Cardiac muscle cell (in vitro differentiated cells and primary cell): ENCODE measurements around the gene PHF2. TPM values are rescaled to one million over a fixed set of nuclear protein-coding genes. Genes with fewer than 3 reads are reported as not detected.
A peak's percentile ranks its signal among the peaks of the same experiment; 100 is the strongest.

Experiments used
- DNase-seq, 2 donors: peaks; one replicate each; pipeline versions ENCODE4 v3.0.0 to v3.0.0-alpha.2; 2010 to 2017; ENCODE audit warnings: low read depth in 1 of 2, low spot score in 1 of 2
- H3K27ac ChIP-seq: fragments of 200-600 bp; sonication (generic); 2 replicates; pipeline ENCODE4 v1.5.1; 2016
- H3K27me3 ChIP-seq: fragments of 200-600 bp; sonication (generic); 2 replicates; pipeline ENCODE4 v1.6.0; 2016; ENCODE audit warnings: control low read depth
- H3K36me3 ChIP-seq: fragments of 200-600 bp; sonication (generic); 2 replicates; pipeline ENCODE4 v1.5.1; 2016; ENCODE audit warnings: control low read depth
- H3K4me1 ChIP-seq: fragments of 200-600 bp; sonication (generic); 2 replicates; pipeline ENCODE4 v1.8.1; 2017; ENCODE audit warnings: low read depth, mild to moderate bottlenecking, mixed run types
- H3K4me3 ChIP-seq: fragments of 200-600 bp; sonication (generic); 2 replicates; pipeline ENCODE4 v1.5.1; 2016; ENCODE audit warnings: mild to moderate bottlenecking
- H3K9me3 ChIP-seq: fragments of 200-600 bp; sonication (generic); 2 replicates; pipeline ENCODE4 v1.5.1; 2017; ENCODE audit warnings: low read depth, mild to moderate bottlenecking, control low read depth
- CTCF ChIP-seq: IDR thresholded peaks from 2 replicates; pipeline ENCODE4 v1.5.1; 2012; ENCODE audit warnings: low read depth, mild to moderate bottlenecking, low read length
- polyA plus RNA-seq: library from polyadenylated mRNA; unstranded; fragments of >200 nt; fragmentation: Nextera tagmentation; extraction: Ambion mirVana; gene quantifications from 2 replicates; pipeline ENCODE4 v1.2.1, GENCODE V29; 2016
- total RNA-seq: library from RNA; depleted of rRNA; stranded (reverse); fragments of >200 nt; gene quantifications from 2 replicates; pipeline ENCODE4 v1.2.3, GENCODE V29; 2016

The PHF2 gene
- total and polyA plus RNA-seq, 2 experiments from 2014 or later, result 14.1 to 33.7 TPM

- Histone ChIP-seq H3K4me3 (no peak overlapping the region), H3K4me1 (no peaks in the 10 kb centered on the region), H3K9me3 (no peaks in the 10 kb centered on the region), H3K27me3 (no peaks in the 10 kb centered on the region), H3K36me3 (no peaks in the 10 kb centered on the region), H3K27ac (no peak overlapping the region)
- no peak for DNase-seq
- TF ChIP-seq CTCF, result no peak
These were observed 42.9 kb downstream of the PHF2 start for GRCh38 chr9:93619272-93619775.

- Histone ChIP-seq H3K27ac (peak overlapping the region; percentile 50), H3K4me1 (no peaks in the 10 kb centered on the region), H3K36me3 (no peaks in the 10 kb centered on the region), H3K27me3 (no peaks in the 10 kb centered on the region), H3K9me3 (no peaks in the 10 kb centered on the region), H3K4me3 (no peak overlapping the region)
- peak in 1 of 2 donors; percentile 35 for DNase-seq
- TF ChIP-seq CTCF, result no peak
These were observed 43.7 kb downstream of the PHF2 start for GRCh38 chr9:93620041-93620506.

GRCh38 chr9:93620881-93621820, 44.8 kb downstream of the PHF2 start:
- TF ChIP-seq CTCF, result no peak
- Histone ChIP-seq H3K4me3 (no peak overlapping the region), H3K27ac (no peak overlapping the region), H3K27me3 (no peaks in the 10 kb centered on the region), H3K4me1 (no peaks in the 10 kb centered on the region), H3K36me3 (no peaks in the 10 kb centered on the region), H3K9me3 (no peaks in the 10 kb centered on the region)
- DNase-seq, result no peak

- no peak overlapping the region for H3K27ac ChIP-seq
- no peak for TF ChIP-seq CTCF
- H3K4me3 ChIP-seq, result no peak overlapping the region
- no peaks in the 10 kb centered on the region for H3K27me3 ChIP-seq
- H3K4me1 ChIP-seq, result no peaks in the 10 kb centered on the region
- H3K9me3 ChIP-seq, result no peaks in the 10 kb centered on the region
- H3K36me3 ChIP-seq, result no peaks in the 10 kb centered on the region
- DNase-seq, result no peak
These were observed 45.5 kb downstream of the PHF2 start for GRCh38 chr9:93621922-93622321.

GRCh38 chr9:93622691-93623090, 46.3 kb downstream of the PHF2 start:
- TF ChIP-seq CTCF, result no peak
- Histone ChIP-seq H3K9me3 (no peaks in the 10 kb centered on the region), H3K27ac (no peak overlapping the region), H3K27me3 (no peaks in the 10 kb centered on the region), H3K4me1 (no peaks in the 10 kb centered on the region), H3K36me3 (no peaks in the 10 kb centered on the region), H3K4me3 (no peak overlapping the region)
- no peak for DNase-seq
